Endothelial cell of umbilical vein (primary cell): ENCODE data around the gene CERKL. TPM values are rescaled to one million over a fixed set of nuclear protein-coding genes. Genes with fewer than 3 reads are reported as not detected.

Experiments used
- BruUV-seq: library from RNA; stranded (reverse); fragments of 400-500 nt; replicated peaks from 2 replicates; lab custom pipeline; 2021; lab: Mats Ljungman, UMichigan
- CTCF ChIA-PET: fragments of 300-600, 350-600 bp; sonication (Branson Sonifier 250); formaldehyde crosslinking; loops from one replicate; lab custom pipeline; 2021; ENCODE audit warnings: antibody characterized with exemption, inconsistent platforms; lab: Charles Lee
- POLR2A ChIA-PET: fragments of 300-600, 350-600 bp; sonication (Branson Sonifier 250); formaldehyde crosslinking; loops from one replicate; lab custom pipeline; 2021; ENCODE audit warnings: antibody characterized with exemption, inconsistent platforms; lab: Charles Lee
- DNase-seq: peaks from one replicate; pipeline ENCODE4 v3.0.0-alpha.2; 2011; ENCODE audit warnings: low read depth, low spot score
- FAIRE-seq: peaks from 2 replicates; lab custom pipeline; 2011; peaks lifted over from hg19 to GRCh38; lab: Jason Lieb, UNC
- H2AFZ ChIP-seq: 2 replicates; pipeline ENCODE4 v1.6.0; 2012; ENCODE audit warnings: low read depth, low read length, control low read depth, inconsistent platforms
- H3K27ac ChIP-seq: 2 replicates; pipeline ENCODE4 v1.5.1; 2011; ENCODE audit warnings: low read depth, mild to moderate bottlenecking, control low read depth, low read length, moderate library complexity; ENCODE audit not compliant: insufficient read depth
- H3K27me3 ChIP-seq, 2 experiments: 2 replicates each; pipeline versions ENCODE4 v1.6.0 to v1.6.1; 2011; ENCODE audit warnings: low read length in 2 of 2, mixed read lengths in 1 of 2; ENCODE audit not compliant: control insufficient read depth in 2 of 2, insufficient read depth in 2 of 2
- H3K36me3 ChIP-seq, 2 experiments: 2 replicates in 1 of 2; 3 replicates in 1 of 2; pipeline ENCODE4 v1.5.1; 2011; ENCODE audit warnings: low read length in 2 of 2, mild to moderate bottlenecking in 1 of 2, moderate library complexity in 1 of 2; ENCODE audit not compliant: control insufficient read depth in 2 of 2, insufficient read depth in 2 of 2; ENCODE audit errors: extremely low read depth in 1 of 2
- H3K4me1 ChIP-seq: 3 replicates; pipeline ENCODE4 v1.5.1; 2011; ENCODE audit warnings: mild to moderate bottlenecking, low read length; ENCODE audit not compliant: control insufficient read depth, insufficient read depth; ENCODE audit errors: extremely low read depth
- H3K4me2 ChIP-seq: 2 replicates; pipeline ENCODE4 v1.6.1; 2011; ENCODE audit warnings: low read length, control low read depth, mixed read lengths; ENCODE audit not compliant: insufficient read depth
- H3K4me3 ChIP-seq, 3 experiments: fragments of 200-600 bp in 1 of 3; sonication (generic), shearing (Covaris generic) in 1 of 3; replicated peaks in 1 of 3; 2 replicates each; pipeline ENCODE4 v1.5.1; 2011 to 2016; ENCODE audit warnings: control low read depth in 3 of 3, low read length in 3 of 3, mild to moderate bottlenecking in 2 of 3, inconsistent platforms in 1 of 3, low read depth in 1 of 3, moderate library complexity in 1 of 3; ENCODE audit not compliant: insufficient read depth in 1 of 3
- H3K79me2 ChIP-seq: 2 replicates; pipeline ENCODE4 v1.6.0; 2012; ENCODE audit warnings: low read length, inconsistent platforms; ENCODE audit not compliant: control insufficient read depth, insufficient read depth
- H3K9ac ChIP-seq: replicated peaks from 2 replicates; pipeline ENCODE3; 2011; ENCODE audit warnings: low read length, control low read depth; ENCODE audit not compliant: insufficient read depth; ENCODE audit errors: extremely low read depth
- H3K9me1 ChIP-seq: replicated peaks from 3 replicates; pipeline ENCODE4 v1.6.0; 2011; ENCODE audit warnings: mild to moderate bottlenecking, low read length; ENCODE audit not compliant: control insufficient read depth, insufficient read depth; ENCODE audit errors: extremely low read depth
- H3K9me3 ChIP-seq: replicated peaks from 2 replicates; pipeline ENCODE4 v1.5.1; 2012; ENCODE audit warnings: low read length, inconsistent platforms; ENCODE audit not compliant: control insufficient read depth, insufficient read depth
- H4K20me1 ChIP-seq: replicated peaks from 2 replicates; pipeline ENCODE3; 2011; ENCODE audit warnings: mild to moderate bottlenecking, low read length; ENCODE audit not compliant: control insufficient read depth, insufficient read depth; ENCODE audit errors: extremely low read depth
- EZH2 ChIP-seq: IDR thresholded peaks from 2 replicates; pipeline ENCODE4 v1.6.1; 2012; ENCODE audit warnings: borderline replicate concordance, low read depth, mild to moderate bottlenecking, moderate library complexity, low read length, inconsistent platforms; ENCODE audit not compliant: severe bottlenecking
- FOS ChIP-seq: IDR thresholded peaks from 2 replicates; pipeline ENCODE4 v1.6.1; 2011; ENCODE audit warnings: mild to moderate bottlenecking, low read length, moderate library complexity, borderline replicate concordance; ENCODE audit not compliant: insufficient read depth
- GATA2 ChIP-seq: IDR thresholded peaks from 2 replicates; pipeline ENCODE4 v1.7.0; 2011; ENCODE audit warnings: low read depth, mild to moderate bottlenecking, moderate library complexity, mixed read lengths, low read length; ENCODE audit not compliant: insufficient read length, insufficient read depth
- JUN ChIP-seq: IDR thresholded peaks from 2 replicates; pipeline ENCODE4 v1.6.1; 2011; ENCODE audit warnings: borderline replicate concordance, low read depth; ENCODE audit not compliant: insufficient read length, insufficient read depth
- MYC ChIP-seq: IDR thresholded peaks from one replicate; pipeline ENCODE4 v1.6.1; 2011; ENCODE audit warnings: mild to moderate bottlenecking, low read depth, low read length
- POLR2A ChIP-seq: IDR thresholded peaks from 2 replicates; pipeline ENCODE4 v1.6.1; 2012; ENCODE audit warnings: low read depth, mild to moderate bottlenecking, control low read depth, low read length
- POLR2AphosphoS5 ChIP-seq: IDR thresholded peaks from 2 replicates; pipeline ENCODE4 v1.6.1; 2012; ENCODE audit warnings: low read depth, mild to moderate bottlenecking, control low read depth, low read length, moderate library complexity; ENCODE audit not compliant: insufficient read depth
- dilution Hi-C: fragments of 300-500 bp; cut with MboI; formaldehyde crosslinking; loops from one replicate; pipeline ENCODE4 v1.15.0; 2019; ENCODE audit warnings: low sequenced_read_pairs; ENCODE audit not compliant: extremely low pct_ligation_motif_present
- intact Hi-C: fragments of 100-400 bp; cut with micrococcal nuclease; formaldehyde crosslinking; loops from one replicate; pipeline ENCODE4 v1.10.0; 2022
- polyA plus RNA-seq, 4 experiments: library from polyadenylated mRNA; depleted of rRNA in 3 of 4; stranded (reverse) in 3 of 4; unstranded in 1 of 4; fragments of >200 nt; gene quantifications; 2 replicates each; pipeline versions ENCODE4 v1.2.1 to v1.2.3, GENCODE V29; 2011 to 2012; ENCODE audit warnings: missing spikeins in 1 of 4
- total RNA-seq: library from RNA; stranded (reverse); gene quantifications from 2 replicates; pipeline ENCODE4 v1.2.3, GENCODE V29; 2021
- TF ChIP-seq, protein P1 (sequence below): IDR thresholded peaks from 2 replicates; pipeline ENCODE4 v1.6.1; 2011; ENCODE audit not compliant: insufficient read depth, insufficient read length
- TF ChIP-seq, protein P2 (sequence below), 2 donors: IDR thresholded peaks; 1 replicate in 1 of 2; 2 replicates in 1 of 2; pipeline ENCODE4 v1.5.1; 2011; ENCODE audit warnings: low read length in 2 of 2, mild to moderate bottlenecking in 2 of 2, moderate library complexity in 2 of 2, control low read depth in 1 of 2, inconsistent platforms in 1 of 2, low read depth in 1 of 2; ENCODE audit not compliant: insufficient read depth in 1 of 2; ENCODE audit errors: extremely low read depth in 1 of 2

Gene CERKL
- total and polyA plus RNA-seq, 2 donors (not counting 3 experiments of a cell fraction or from before 2014, with no cell fraction given) = not detected

DNA sequence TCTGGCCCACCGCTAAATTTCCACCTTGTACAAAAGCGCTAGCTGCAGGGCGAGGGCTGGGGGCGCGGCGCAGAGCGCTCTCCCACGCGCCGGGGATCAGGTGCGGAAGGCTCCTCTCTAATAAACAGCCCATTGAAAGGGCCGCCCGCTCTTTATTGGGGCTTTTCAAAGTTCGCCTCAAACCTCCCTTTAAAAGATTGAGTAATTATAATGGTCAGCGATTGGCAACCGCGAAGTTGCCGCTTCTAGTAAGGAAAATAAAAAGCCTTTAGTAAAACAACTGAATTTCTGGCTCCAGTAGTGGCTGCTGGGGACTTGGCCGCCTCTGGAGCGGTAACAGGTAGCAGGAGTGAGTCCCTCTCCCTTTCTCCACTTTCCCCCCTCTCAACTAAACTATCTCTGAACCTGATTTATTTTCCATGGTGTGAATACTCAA, 22.7 kb upstream of the CERKL start:
- DNase-seq = no peak
- no peak for FAIRE-seq
- Histone ChIP-seq H3K4me2 (no peak overlapping the region), H3K36me3 (no peaks in the 10 kb centered on the region), H3K27ac (no peak overlapping the region), H3K4me3 (no peak overlapping the region), H3K79me2 (no peaks in the 10 kb centered on the region), H3K9ac (no peak overlapping the region), H3K4me1 (no peaks in the 10 kb centered on the region), H2AFZ (no peak overlapping the region), H3K27me3 (peaks cover 59 to 69% of the 10 kb centered on the region in 2 experiments), H3K9me3 (no peaks in the 10 kb centered on the region), H3K9me1 (no peaks in the 10 kb centered on the region), H4K20me1 (no peaks in the 10 kb centered on the region)
- TF ChIP-seq, protein P1, sequence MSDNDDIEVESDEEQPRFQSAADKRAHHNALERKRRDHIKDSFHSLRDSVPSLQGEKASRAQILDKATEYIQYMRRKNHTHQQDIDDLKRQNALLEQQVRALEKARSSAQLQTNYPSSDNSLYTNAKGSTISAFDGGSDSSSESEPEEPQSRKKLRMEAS = no peak
- no peak for TF ChIP-seq POLR2AphosphoS5
- peak; percentile 66 for TF ChIP-seq EZH2
- no peak for TF ChIP-seq FOS
- BruUV-seq = no TSS peak
- CTCF ChIA-PET = no interaction called here
- POLR2A ChIA-PET = no interaction called here
- intact Hi-C loops = no loop called here
- dilution Hi-C loops = no loop called here

DNA sequence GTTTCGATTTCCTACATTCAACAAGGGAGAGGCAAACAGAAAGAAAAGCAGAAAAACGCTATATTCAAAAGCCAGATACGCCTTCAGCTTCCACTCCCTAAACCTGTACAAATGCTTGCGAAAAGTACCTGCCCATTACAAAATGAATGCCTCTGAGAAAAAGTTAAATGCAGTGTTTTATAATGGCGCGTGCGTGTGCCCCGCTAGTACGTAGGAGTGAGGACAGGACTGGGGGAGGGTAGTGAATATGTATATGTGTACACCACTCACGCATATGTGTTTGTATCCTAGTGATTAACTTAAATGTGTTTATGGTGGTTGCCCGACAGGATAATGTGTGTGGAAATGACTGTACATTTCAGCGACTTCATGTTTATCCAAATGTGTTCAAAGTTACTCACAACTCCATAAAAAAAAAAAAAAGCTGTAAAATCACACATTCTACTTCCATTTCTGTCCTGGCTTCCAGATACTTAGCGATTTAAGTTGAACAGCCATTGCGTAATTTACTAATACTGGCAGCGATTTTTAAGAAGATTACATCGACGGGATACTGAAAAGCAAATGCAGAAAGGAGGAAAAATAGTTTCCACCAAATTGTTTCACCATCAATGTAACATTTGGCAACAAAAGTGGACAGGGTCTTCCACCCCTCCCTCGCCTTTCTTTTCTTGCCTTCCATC, 22.1 kb upstream of the CERKL start:
- no peaks in the 10 kb centered on the region for H3K9me3 ChIP-seq
- peaks cover 54 to 64% of the 10 kb centered on the region in 2 experiments for H3K27me3 ChIP-seq
- no TSS peak for BruUV-seq
- no peak overlapping the region for H2AFZ ChIP-seq
- no peaks in the 10 kb centered on the region for H3K79me2 ChIP-seq
- no peak overlapping the region for H3K4me3 ChIP-seq
- no peak for TF ChIP-seq MYC
- TF ChIP-seq, protein P1 = no peak
- TF ChIP-seq EZH2 = no peak
- TF ChIP-seq, protein P2, sequence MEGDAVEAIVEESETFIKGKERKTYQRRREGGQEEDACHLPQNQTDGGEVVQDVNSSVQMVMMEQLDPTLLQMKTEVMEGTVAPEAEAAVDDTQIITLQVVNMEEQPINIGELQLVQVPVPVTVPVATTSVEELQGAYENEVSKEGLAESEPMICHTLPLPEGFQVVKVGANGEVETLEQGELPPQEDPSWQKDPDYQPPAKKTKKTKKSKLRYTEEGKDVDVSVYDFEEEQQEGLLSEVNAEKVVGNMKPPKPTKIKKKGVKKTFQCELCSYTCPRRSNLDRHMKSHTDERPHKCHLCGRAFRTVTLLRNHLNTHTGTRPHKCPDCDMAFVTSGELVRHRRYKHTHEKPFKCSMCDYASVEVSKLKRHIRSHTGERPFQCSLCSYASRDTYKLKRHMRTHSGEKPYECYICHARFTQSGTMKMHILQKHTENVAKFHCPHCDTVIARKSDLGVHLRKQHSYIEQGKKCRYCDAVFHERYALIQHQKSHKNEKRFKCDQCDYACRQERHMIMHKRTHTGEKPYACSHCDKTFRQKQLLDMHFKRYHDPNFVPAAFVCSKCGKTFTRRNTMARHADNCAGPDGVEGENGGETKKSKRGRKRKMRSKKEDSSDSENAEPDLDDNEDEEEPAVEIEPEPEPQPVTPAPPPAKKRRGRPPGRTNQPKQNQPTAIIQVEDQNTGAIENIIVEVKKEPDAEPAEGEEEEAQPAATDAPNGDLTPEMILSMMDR (IDR thresholded peaks at IDR 0.05; ENCODE audit: extremely low read depth in 1 of 2, insufficient read depth in 1 of 2, low read depth in 1 of 2, low read length in 2 of 2) = no peak
- no peak for TF ChIP-seq POLR2A
- TF ChIP-seq FOS = no peak
- no peak for TF ChIP-seq POLR2AphosphoS5
- no peak for TF ChIP-seq GATA2
- TF ChIP-seq JUN = no peak
- POLR2A ChIA-PET = no interaction called here
- dilution Hi-C loops (no loop called here), intact Hi-C loops (no loop called here)
- H4K20me1 ChIP-seq = no peaks in the 10 kb centered on the region
- no peaks in the 10 kb centered on the region for H3K36me3 ChIP-seq
- FAIRE-seq (no peak), DNase-seq (no peak)
- H3K9ac ChIP-seq = no peak overlapping the region
- H3K27ac ChIP-seq = no peak overlapping the region
- no peaks in the 10 kb centered on the region for H3K9me1 ChIP-seq
- H3K4me1 ChIP-seq = no peaks in the 10 kb centered on the region
- no peak overlapping the region for H3K4me2 ChIP-seq
- CTCF ChIA-PET = no interaction called here
